ENCODE results near the gene MALRD1. TPM values are rescaled to one million over a fixed set of nuclear protein-coding genes. Genes with fewer than 3 reads are reported as not detected.

Gene MALRD1
- total RNA-seq, 4 donors from 2014 or later: 58.6 to 357 (median 249) TPM

DNA sequence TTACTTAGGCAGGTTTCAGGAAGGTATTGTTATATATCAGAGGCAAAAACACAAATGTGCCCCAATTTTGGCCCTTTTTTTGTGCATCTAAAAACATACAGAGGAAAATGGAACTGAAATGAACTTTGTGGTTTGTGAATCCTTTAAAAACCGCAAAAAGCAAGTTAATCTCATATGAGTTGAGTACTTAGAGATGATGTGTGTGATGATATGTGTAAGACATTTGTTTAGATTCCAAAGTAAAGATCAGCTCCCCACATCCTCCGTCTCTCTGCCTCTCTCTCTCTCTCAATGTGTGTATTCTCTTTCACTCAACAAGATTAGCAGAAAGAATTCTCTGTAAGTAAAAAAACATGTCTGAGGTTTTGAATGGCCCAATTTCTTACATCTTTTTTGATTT lies 201.9 kb downstream of the MALRD1 start:
- Histone ChIP-seq H3K36me3 (no peaks in the 10 kb centered on the region), H3K4me1 (no peaks in the 10 kb centered on the region), H3K4me3 (no peak overlapping the region), H3K9me3 (no peaks in the 10 kb centered on the region), H3K27ac (no peak overlapping the region), H3K27me3 (no peaks in the 10 kb centered on the region)
- TF ChIP-seq POLR2A (IDR thresholded peaks at IDR 0.05) (no peak), CTCF (IDR thresholded peaks at IDR 0.05) (no peak)
- DNase-seq: no peak

- no peaks in the 10 kb centered on the region for H3K27me3 ChIP-seq
- H3K36me3 ChIP-seq: no peaks in the 10 kb centered on the region
- no peaks in the 10 kb centered on the region for H3K4me1 ChIP-seq
- H3K27ac ChIP-seq: no peak overlapping the region
- TF ChIP-seq POLR2A (IDR thresholded peaks at IDR 0.05) (no peak), CTCF (IDR thresholded peaks at IDR 0.05) (no peak)
- H3K4me3 ChIP-seq: no peak overlapping the region
- no peak for DNase-seq
- no peaks in the 10 kb centered on the region for H3K9me3 ChIP-seq
Observed at GRCh38 chr10:19252531-19252930, 203.9 kb downstream of the MALRD1 start.

DNA sequence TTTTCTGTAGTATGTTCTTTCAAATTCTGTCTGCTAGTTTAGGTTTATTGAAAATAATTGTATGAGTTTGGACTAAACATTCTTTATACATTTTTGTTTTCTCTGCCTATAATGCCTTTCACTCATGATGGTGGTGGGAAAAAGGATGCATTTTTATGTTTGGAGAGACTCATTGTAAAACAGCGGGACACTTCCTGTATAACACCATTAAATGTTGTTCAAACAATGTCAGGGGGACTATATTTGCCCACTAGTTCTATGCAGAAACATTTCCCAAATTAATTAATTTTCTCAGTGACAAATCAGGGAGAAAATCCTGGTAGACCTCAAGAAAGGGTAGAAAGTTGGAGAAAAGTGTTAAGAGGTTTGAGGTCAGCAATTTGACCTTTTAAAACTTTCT lies 207.7 kb downstream of the MALRD1 start:
- Histone ChIP-seq H3K4me1 (no peaks in the 10 kb centered on the region), H3K4me3 (no peak overlapping the region), H3K27ac (no peak overlapping the region), H3K36me3 (peaks cover 0 to 6% (median 0%) of the 10 kb centered on the region in 3 donors), H3K9me3 (no peaks in the 10 kb centered on the region), H3K27me3 (no peaks in the 10 kb centered on the region)
- no peak for DNase-seq
- no peak for TF ChIP-seq CTCF (IDR thresholded peaks at IDR 0.05)
- no peak for TF ChIP-seq POLR2A (IDR thresholded peaks at IDR 0.05)

GRCh38 chr10:19263262-19263661 lies 214.7 kb downstream of the MALRD1 start:
- H3K9me3 ChIP-seq: no peaks in the 10 kb centered on the region
- TF ChIP-seq POLR2A (IDR thresholded peaks at IDR 0.05): no peak
- no peak for TF ChIP-seq CTCF (IDR thresholded peaks at IDR 0.05)
- no peak for DNase-seq
- H3K4me3 ChIP-seq: no peak overlapping the region
- peaks cover 0 to 4% (median 0%) of the 10 kb centered on the region in 3 donors for H3K36me3 ChIP-seq
- no peaks in the 10 kb centered on the region for H3K27me3 ChIP-seq
- no peak overlapping the region for H3K27ac ChIP-seq
- H3K4me1 ChIP-seq: no peaks in the 10 kb centered on the region

DNA sequence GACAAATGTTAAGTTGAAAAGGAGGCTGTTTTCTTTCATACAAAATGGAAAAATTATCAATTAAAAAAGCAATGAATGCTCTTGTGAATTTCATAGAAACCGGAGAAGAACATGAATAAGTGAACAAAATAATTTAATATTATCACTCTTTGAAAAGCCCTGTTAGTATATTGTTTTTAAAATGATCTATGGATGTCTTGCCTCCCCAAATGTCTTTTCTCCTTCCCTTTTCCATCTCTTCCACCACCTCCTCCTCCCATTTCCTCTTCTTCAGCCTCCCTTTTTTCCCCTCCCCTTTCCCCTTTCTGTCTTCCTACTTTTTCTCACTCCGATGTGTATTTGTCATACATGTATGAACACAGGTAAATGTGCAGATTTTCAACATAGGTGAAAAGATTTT lies 234.7 kb downstream of the MALRD1 start:
- H3K36me3 ChIP-seq: peaks cover 0 to 8% (median 0%) of the 10 kb centered on the region in 3 donors
- H3K9me3 ChIP-seq: no peaks in the 10 kb centered on the region
- no peak overlapping the region for H3K27ac ChIP-seq
- H3K4me1 ChIP-seq: no peaks in the 10 kb centered on the region
- no peak overlapping the region for H3K4me3 ChIP-seq
- TF ChIP-seq CTCF (IDR thresholded peaks at IDR 0.05): no peak
- no peak for TF ChIP-seq POLR2A (IDR thresholded peaks at IDR 0.05)
- H3K27me3 ChIP-seq: no peaks in the 10 kb centered on the region
- no peak for DNase-seq

DNA sequence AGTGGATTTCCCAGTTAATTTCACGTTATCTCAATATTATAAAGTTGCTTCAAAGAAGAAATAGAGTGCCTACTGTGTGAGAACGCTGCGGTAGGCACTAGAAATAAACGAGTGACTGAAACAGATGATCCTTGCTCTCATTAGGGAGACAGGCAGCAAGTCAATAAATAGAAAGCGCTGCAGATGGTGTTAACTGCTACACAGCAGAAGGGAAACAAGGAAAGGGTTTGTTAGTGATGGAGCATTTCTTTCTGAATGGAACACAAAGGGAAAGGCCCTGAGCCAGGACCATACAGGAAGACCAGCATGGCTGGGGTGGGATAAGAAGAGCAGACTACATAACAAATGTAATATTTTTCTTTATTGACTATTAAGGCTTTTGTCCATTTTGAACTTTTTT lies 235.2 kb downstream of the MALRD1 start:
- H3K27ac ChIP-seq: no peak overlapping the region
- H3K27me3 ChIP-seq: no peaks in the 10 kb centered on the region
- no peaks in the 10 kb centered on the region for H3K4me1 ChIP-seq
- TF ChIP-seq POLR2A (IDR thresholded peaks at IDR 0.05): no peak
- TF ChIP-seq CTCF (IDR thresholded peaks at IDR 0.05): no peak
- H3K4me3 ChIP-seq: no peak overlapping the region
- H3K36me3 ChIP-seq: peaks cover 0 to 8% (median 0%) of the 10 kb centered on the region in 3 donors
- no peaks in the 10 kb centered on the region for H3K9me3 ChIP-seq
- no peak for DNase-seq

All from Peyer's patch (tissue), 4 donors.